Smooth muscle cell (in vitro differentiated cells): ENCODE results near the gene YTHDF1. TPM values are rescaled to one million over a fixed set of nuclear protein-coding genes. Genes with fewer than 3 reads are reported as not detected.

Experiments
- DNase-seq: peaks from one replicate; lab custom pipeline; 2025; ENCODE audit not compliant: unreplicated experiment; lab: John Stamatoyannopoulos, UW
- H2AFZ ChIP-seq: fragments of 200-600 bp; sonication (generic); 2 replicates; pipeline ENCODE4 v1.6.0; 2016; ENCODE audit warnings: antibody characterized with exemption, low read depth, mild to moderate bottlenecking
- H3F3A ChIP-seq: fragments of 200-600 bp; sonication (generic); 2 replicates; pipeline ENCODE4 v1.6.0; 2017; ENCODE audit warnings: antibody characterized with exemption, low read depth
- H3K27ac ChIP-seq: fragments of 200-600 bp; sonication (generic); 2 replicates; pipeline ENCODE4 v1.5.1; 2016; ENCODE audit warnings: low read depth, mild to moderate bottlenecking
- H3K27me3 ChIP-seq: fragments of 200-600 bp; sonication (generic); 2 replicates; pipeline ENCODE4 v1.6.1; 2016; ENCODE audit warnings: low read depth, mild to moderate bottlenecking
- H3K36me3 ChIP-seq: fragments of 200-600 bp; sonication (generic); 2 replicates; pipeline ENCODE4 v1.5.1; 2016; ENCODE audit warnings: low read depth
- H3K4me1 ChIP-seq: fragments of 200-600 bp; sonication (generic); 2 replicates; pipeline ENCODE4 v1.5.1; 2016; ENCODE audit warnings: low read depth
- H3K4me2 ChIP-seq: fragments of 200-600 bp; sonication (generic); 2 replicates; pipeline ENCODE4 v1.6.0; 2016; ENCODE audit warnings: mild to moderate bottlenecking
- H3K4me3 ChIP-seq: fragments of 200-600 bp; sonication (generic); 2 replicates; pipeline ENCODE4 v1.5.1; 2016; ENCODE audit warnings: mild to moderate bottlenecking
- H3K79me2 ChIP-seq: fragments of 200-600 bp; sonication (generic); 2 replicates; pipeline ENCODE4 v1.6.0; 2016; ENCODE audit warnings: low read depth, mild to moderate bottlenecking
- H3K9ac ChIP-seq: fragments of 200-600 bp; sonication (generic); 2 replicates; pipeline ENCODE4 v1.6.0; 2016; ENCODE audit warnings: low read depth
- H3K9me3 ChIP-seq: fragments of 200-600 bp; sonication (generic); replicated peaks from 2 replicates; pipeline ENCODE4 v1.5.1; 2016; ENCODE audit warnings: low read depth
- H4K20me1 ChIP-seq: fragments of 200-600 bp; sonication (generic); 2 replicates; pipeline ENCODE4 v1.6.0; 2016; ENCODE audit warnings: low read depth
- CTCF ChIP-seq: fragments of 200-600 bp; sonication (generic); IDR thresholded peaks from 2 replicates; pipeline ENCODE4 v1.5.1; 2017; ENCODE audit warnings: borderline replicate concordance, mild to moderate bottlenecking, antibody characterized with exemption; ENCODE audit not compliant: insufficient read depth, poor library complexity, severe bottlenecking
- WGBS: methylation state at CpG from one replicate; pipeline ENCODE4 v1.1.7; 2016; ENCODE audit warnings: low lambda C conversion rate; 5-methylcytosine and 5-hydroxymethylcytosine counted together
- polyA plus RNA-seq: library from polyadenylated mRNA; unstranded; fragments of >200 nt; fragmentation: Nextera tagmentation; extraction: Ambion mirVana; gene quantifications from 2 replicates; pipeline ENCODE4 v1.2.1, GENCODE V29; 2016
- total RNA-seq: library from RNA; depleted of rRNA; stranded (reverse); fragments of >200 nt; gene quantifications from 2 replicates; pipeline ENCODE4 v1.2.3, GENCODE V29; 2014

YTHDF1 gene
- total and polyA plus RNA-seq, 2 experiments from 2014 or later = 28.2 to 35.8 TPM

- TF ChIP-seq CTCF = no peak
- Histone ChIP-seq H3K9me3 (no peaks in the 10 kb centered on the region), H2AFZ (no peak overlapping the region), H3K27me3 (no peaks in the 10 kb centered on the region), H3F3A (peaks cover 5% of the 10 kb centered on the region), H3K4me1 (peaks cover 1% of the 10 kb centered on the region), H3K27ac (no peak overlapping the region), H3K4me2 (peak overlapping the region; percentile 22), H3K79me2 (no peaks in the 10 kb centered on the region), H3K9ac (no peak overlapping the region), H4K20me1 (no peaks in the 10 kb centered on the region), H3K4me3 (no peak overlapping the region), H3K36me3 (no peaks in the 10 kb centered on the region)
- no peak for DNase-seq
- WGBS = 83% methylated on average over 7 of the region's 7 CpGs
These were observed 9.1 kb upstream of the YTHDF1 start for GRCh38 chr20:63225082-63225454.

- Histone ChIP-seq H3K4me1 (no peaks in the 10 kb centered on the region), H3K36me3 (no peaks in the 10 kb centered on the region), H3K9ac (no peak overlapping the region), H3K27ac (no peak overlapping the region), H3F3A (peaks cover 5% of the 10 kb centered on the region), H4K20me1 (no peaks in the 10 kb centered on the region), H3K4me3 (no peak overlapping the region), H3K79me2 (no peaks in the 10 kb centered on the region), H3K4me2 (peak overlapping the region; percentile 22), H2AFZ (no peak overlapping the region), H3K27me3 (no peaks in the 10 kb centered on the region), H3K9me3 (no peaks in the 10 kb centered on the region)
- no peak for TF ChIP-seq CTCF
- DNase-seq = no peak
- 50% methylated on average over 16 of the region's 16 CpGs for WGBS
These were observed 8.6 kb upstream of the YTHDF1 start for GRCh38 chr20:63224412-63225081.

GRCh38 chr20:63223826-63224207 is 7.9 kb upstream of the YTHDF1 start:
- Histone ChIP-seq H3K27me3 (no peaks in the 10 kb centered on the region), H3K4me2 (no peak overlapping the region), H2AFZ (no peak overlapping the region), H3K9ac (no peak overlapping the region), H4K20me1 (no peaks in the 10 kb centered on the region), H3K79me2 (no peaks in the 10 kb centered on the region), H3F3A (peaks cover 5% of the 10 kb centered on the region), H3K36me3 (no peaks in the 10 kb centered on the region), H3K9me3 (no peaks in the 10 kb centered on the region), H3K4me1 (no peaks in the 10 kb centered on the region), H3K4me3 (no peak overlapping the region), H3K27ac (no peak overlapping the region)
- 83% methylated on average over 6 of the region's 6 CpGs for WGBS
- DNase-seq = no peak
- no peak for TF ChIP-seq CTCF
